ENCODE data around the gene TNP1.

TNP1 gene, protein sequence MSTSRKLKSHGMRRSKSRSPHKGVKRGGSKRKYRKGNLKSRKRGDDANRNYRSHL
- 0 reads per million in 4 experiments for total RNA-seq

DNA sequence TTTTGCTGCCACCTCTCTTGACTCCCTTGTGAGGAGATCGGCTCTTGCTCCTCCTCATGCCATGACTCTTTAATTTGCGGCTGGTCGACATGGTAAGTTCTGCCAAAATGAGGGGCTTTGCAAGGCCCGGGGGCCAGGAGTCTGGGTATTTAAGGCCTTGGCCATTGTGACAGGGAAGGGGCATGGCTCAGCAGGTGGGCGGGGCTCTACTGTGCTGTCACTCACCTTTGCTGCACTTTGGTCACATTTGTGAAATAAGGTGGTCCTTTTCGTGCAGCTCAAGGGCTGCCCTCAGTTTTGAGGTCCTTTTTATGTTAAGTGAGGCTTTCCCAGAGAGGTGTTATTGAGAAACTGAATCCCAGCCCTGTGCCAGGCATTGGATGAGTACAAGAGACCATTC lies at the start of gene TNP1:
Gene TNP1, minus strand, starts transcription at position 121 of the 400 bp plus-strand sequence. Its CDS starts 30 bp downstream, at position 91.
- no peak for DNase-seq

DNA sequence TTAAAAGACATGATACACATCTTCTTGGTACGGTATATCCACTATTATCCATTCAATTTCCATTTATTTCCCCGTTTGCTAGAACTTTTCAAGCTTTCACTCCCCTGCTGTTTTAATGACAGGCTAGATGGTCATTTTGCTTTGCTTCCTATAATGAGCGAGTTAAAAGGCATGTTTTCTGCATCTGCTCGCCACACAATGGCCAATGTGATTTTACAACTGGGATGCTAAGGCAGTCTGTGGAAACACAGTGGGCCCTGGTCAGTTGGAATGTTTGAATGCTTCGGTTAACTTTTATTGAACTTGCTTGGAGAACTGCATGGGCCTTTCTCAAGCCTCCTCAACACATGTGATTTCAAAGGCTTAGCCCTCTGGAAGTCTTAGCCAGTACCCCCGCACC lies 48.4 kb upstream of the TNP1 start:
- no peak for DNase-seq

DNA sequence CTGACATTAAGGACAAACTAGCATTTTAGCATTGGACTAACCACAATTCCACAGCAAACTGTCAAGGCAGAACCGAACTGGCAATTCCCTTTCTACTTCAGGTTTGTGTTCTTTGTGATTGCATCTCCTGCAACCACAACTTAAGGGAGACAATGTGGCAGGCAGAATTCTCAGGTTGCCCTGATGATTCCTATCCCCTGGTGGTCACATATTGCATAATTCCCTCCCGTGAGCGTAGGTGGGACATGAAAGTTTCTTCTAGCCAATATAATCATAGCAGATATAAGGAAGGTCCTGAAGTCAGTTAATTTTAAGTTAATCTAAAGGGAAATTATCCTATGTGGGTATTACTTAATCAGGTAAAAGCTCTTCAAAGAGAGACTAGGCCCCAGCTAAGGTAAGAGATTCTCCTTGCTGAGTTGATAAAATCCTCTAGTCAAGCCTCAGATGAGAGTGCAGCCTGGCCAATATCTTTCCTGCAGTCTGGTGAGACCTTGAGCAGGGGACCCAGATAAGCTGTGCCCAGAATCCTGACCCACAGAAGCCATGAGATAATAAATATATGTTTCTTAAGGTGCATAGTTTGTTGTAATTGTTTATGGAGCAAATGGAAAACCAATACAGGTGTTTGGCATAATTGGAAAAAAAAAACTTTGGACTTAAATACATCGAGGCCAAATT lies 45.9 kb upstream of the TNP1 start:
- DNase-seq: no peak

DNA sequence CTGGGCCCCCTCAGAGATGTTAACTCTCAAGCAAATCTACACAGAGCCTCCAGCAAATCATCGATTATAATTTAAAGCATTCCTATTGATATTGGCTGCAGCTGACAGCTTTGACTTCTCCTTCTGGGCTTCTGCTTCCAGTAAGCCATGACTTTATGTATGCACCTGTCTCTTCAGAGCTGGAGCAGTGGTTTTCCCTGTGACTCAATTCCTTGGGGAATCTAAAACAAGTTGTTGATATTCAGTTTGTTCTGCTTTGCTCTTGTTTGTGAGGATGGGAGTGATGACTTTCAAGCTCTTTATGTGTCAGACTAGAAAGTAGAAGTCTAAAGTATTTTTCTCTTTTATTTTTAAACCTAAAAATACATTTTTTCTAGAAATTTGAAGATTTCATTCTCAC lies 45.1 kb upstream of the TNP1 start:
- no peak for DNase-seq

DNA sequence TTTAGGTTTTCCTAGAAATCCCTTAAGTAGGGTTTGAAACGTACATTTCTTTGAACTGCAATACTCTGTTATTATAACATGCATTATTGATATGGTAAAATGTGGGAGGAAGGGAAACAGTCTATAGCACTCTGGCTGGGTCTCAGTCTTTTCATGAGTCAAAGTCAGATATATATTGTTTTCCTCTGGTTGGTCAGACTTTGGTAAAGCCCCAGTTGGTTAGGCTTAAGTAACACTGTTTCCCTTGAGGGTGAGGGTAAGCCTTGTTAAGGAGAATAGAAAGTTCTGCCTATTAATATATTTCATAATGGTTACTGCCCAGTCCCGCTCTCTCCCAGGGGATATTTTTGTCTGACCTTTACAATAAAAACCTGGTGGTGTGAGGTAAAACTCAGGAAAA lies 44.7 kb upstream of the TNP1 start:
- no peak for DNase-seq

DNA sequence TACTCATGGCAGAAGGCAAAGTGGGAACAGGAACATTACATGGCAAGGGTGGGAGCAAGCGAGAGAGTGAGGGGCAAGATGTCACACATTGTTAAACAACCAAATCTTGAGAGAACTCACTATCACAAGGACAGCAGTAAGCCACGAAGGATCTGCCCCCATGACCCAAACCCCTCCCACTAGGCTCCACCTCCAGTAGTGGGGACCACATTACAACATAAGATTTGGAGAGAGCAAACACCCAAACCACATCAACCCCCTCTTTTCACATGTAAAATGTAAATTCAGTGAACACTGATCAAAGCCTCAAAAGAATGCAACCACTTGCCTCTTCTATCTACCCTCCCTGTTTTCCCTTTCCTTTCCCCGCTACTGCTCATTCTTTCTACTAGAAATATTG lies 43.6 kb upstream of the TNP1 start:
- no peak for DNase-seq

DNA sequence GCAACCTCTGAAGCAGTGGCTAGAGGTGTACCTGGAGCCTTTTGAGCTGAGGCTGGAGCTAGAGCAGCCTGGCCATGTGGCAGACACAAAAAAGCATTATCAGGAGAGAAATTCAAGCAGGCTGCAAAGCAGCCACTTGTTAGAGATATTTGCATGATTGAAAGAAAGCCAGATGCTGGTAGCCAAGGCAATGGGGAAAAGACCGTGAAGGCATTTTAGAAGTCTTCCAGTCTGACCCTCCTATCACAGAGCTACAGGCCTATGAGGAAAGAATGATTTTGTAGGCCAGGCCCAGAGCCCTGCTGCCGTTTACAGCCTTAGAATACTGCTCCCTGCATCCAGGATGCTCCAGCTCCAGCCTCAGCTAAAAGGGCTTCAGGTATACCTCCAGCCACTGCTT lies 41.4 kb upstream of the TNP1 start:
- no peak for DNase-seq

DNA sequence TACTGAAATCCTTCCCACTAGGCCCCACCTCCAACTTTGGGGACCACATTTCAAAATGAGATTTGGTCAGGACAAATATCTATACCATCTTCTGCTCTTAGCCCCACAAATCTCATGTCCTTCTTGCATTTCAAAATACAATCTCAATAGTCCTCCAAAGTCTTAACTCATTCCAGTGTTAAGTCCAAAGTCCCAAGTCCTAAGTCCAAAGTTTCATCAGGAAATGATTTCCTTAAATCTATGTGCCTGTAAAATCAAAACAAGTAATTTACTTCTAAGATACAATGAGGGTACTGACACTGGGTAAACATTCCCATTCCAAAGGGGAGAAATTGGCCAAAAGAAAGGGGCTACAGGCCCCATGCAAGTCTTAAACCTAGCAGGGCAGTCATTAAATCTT lies 40.5 kb upstream of the TNP1 start:
- DNase-seq: no peak

DNA sequence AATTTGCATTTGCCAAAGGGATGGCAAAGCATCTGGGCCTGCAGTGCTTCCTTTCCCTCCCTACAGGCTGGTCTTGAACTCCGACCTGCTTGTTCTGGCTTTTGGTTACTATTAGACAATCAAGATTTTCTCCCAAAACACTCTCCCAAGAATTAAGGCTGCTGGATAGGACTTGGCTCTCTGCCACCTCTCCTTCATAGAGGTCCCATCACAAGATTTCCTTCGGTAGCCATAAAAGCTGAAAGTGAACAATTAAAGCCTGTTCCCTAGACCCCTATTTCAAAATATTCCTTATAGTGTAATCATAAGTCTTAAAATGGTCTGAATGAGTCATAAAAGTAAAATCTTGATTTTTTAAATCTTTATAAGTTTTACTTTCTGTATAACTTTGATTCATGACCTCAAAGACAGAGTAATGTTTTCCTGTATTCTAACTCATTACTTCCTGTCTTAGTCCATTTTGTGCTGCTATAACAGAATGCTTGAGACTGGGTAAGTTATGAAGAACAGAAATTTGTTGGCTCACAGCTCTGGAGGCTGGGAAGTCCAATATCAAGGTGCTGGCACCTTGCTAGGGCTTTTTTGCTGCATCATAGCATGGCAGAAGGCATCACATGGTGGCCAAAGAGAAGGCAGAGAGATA lies 37.8 kb upstream of the TNP1 start:
- no peak for DNase-seq

DNA sequence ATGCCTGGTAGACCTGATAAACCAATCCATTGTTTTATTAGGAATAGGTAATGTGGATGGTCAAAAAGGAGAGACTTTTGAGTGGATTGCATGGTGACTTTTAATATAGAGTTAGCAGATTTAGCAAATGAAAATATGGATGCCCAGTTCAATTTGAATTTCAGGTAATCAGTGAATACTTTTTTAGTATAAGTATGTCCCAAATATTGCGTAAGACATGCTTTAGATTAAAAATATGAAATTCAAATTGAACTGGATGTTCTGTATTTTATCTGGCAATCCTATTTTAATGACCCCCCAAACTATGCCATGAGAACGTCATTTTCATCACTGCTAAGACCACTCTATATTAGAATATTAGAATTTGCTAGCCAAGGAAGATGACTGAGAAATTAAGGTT lies 30.3 kb upstream of the TNP1 start:
- no peak for DNase-seq

DNA sequence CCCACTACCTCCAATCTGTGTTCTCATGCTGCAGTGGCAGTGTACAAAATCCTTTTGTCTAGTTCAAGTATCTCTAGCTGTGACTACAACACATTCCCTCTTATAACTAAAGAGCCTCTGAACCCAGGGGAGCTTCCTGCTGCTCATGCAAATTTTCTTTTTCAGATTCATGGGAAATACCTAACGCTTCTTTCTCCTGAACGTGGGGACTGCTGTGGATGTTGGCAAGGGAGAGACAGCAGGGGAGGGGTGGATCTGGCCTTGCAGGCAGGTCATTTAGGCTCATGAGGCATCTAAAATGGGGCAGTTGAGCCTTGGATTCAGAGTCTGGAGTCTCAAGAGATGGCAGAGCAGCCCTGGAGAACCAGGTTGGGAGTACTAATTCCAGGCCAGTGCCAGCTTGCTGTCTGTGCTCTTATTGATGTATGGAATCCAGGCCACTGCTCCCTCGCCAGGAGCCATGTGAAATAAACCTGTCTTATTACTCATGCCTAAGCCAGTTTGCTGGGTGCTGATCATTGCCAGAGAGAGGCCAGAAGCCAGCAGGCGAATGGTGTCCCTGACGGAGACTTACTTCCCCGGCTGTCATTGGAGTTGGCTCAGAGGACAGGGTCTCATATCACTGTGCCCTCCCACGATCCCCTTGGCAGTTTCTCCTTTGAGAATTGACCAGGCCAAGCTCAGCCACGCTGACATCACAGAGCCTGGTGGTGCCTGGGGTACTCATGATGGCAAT lies 29.2 kb upstream of the TNP1 start:
- no peak for DNase-seq

DNA sequence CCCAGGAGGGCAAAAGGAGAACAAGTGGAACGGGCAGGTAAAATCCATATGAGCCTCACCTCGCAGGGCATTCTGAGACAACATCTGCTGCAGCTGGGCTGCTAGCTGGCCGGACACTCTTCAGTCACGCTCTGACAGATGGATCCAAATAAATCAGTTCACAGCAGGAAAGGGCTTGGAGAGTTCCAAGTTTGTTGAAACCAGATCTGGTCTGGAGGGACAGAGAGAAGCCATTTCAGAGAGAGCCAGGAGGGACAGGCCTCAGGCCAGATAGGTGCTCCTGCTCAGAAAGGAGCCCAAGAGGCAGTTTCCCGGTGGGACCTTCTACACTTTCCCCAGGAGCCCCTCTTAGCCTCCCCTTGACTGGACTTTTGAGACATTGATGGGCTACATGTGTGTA lies 28.2 kb upstream of the TNP1 start:
- no peak for DNase-seq

DNA sequence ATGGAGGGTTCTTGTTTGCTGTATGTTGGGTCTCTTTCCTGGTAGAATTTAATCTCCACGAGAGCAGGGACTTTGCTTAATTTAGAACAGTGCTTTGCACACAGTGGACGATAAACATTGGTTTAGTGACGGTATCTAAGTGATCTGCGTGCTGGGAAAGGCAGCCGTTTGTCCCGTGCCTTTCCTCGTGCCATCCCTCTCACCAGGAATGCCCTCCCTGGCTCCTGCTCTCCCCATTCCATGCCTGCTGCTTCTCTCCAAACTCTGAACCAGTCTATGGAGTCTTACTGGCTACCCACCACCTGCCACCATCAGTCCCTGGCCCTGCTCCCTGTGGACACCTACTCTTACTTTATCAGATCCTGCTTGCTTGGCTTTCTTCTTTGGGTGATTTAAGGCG lies 27.3 kb upstream of the TNP1 start:
- no peak for DNase-seq

DNA sequence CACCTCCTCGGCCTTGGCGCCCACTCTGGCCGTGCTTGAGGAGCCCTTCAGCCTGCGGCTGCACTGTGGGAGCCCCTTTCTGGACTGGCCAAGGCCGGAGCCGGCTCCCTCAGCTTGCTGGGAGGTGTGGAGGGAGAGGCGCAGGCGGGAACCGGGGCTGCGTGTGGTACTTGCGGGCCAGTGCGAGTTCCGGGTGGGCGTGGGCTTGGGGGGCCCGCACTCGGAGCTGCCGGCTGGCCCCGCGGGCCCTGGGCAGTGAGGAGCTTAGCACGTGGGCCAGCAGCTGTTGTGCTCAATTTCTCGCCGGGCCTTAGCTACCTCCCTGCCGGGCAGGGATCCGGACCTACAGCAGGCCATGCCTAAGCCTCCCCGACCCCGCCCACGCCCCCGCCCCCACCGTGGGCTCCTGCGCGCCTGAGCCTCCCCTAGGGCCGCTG lies 25.3 kb upstream of the TNP1 start:
- DNase-seq: no peak

DNA sequence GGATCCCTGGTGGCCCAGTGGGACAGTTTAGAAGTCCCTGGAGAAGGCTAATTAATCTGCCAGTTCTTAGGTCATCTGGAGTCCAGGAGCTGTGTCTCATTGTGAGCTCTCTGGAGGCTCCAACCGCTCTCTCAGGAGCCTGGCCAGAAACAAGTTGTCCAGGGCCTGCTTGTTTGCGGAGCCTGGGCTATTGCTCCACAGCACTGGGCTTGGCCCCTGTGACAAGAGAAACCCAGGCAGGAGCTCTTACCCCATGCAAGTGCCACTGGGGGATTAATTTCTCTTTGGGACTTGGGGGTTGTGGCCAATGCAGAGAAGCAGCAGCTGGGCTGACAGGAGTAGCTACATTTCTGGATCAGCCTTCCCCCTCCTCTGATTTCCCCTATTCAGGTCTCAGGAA lies 24.5 kb upstream of the TNP1 start:
- DNase-seq: no peak

DNA sequence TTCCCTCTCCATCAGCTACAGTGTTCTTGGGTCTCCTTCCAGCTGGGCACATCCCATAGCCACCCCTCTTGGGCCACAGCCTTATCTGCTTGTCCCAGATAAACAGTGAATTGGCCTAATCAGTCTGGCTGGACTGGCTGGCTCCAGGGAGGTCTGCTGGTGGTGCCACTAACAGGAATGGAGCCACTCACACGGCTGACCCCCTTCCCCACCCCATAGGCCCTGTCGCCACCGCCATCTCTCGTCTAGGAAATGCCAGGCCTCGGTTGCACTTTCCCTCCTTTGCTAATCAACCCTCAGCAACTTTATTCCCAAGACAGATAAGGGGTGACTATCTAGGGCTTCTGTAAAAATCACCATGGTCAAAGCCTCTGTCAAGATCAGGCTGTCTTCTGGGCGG lies 23.0 kb upstream of the TNP1 start:
- DNase-seq: no peak

DNA sequence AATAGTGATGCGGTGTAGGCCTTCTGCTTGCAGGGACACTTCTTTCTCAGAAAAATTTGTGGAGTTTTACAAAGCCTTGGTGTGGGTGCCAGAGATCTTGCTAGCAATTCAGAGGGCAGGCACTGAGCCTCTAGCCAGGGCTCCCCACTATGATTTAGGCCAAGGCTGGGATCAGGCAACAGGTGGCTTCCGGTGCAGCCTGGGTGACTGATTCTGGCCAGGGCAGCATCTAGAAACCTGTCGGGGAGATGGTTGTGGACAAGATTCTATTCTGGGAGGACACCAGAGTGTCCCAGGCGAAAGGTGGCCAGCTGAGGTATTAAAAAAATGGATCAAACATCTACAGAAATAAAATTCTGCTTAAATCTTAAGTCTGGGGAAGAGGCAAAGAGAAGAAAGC lies 21.5 kb upstream of the TNP1 start:
- no peak for DNase-seq

DNA sequence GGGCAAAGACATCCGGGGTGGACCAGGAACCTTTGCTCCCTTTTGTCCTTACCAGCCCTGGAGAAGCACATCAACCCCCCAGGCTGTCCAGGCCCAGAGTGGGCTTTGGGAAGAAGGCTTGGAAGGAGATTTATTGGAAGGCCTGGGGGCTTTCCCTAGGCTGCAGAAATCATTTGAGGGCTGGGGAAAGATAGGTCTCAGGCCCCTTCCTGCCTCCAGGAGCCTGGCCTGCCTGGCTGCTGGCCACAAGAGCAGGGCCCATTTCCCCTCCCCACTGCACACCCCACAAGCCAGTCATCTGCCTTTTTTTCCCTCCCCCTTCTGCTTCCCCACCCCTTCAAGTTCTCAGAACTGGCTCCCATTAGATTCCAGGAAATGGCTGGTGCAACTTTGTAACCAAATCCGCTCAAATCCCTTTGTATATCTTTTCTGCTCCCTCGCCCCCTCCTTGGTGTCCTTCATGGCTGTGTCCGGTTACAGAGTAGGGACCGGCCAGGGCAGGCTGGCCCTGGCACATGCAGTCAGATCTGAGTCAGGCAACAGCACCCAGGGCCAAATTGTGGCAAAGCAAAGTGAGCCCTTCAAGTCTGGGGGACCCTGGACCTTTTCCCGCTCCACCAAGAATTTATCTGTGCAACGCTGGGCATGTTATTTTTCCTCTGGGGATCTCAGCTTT lies 20.8 kb upstream of the TNP1 start:
- DNase-seq: no peak

DNA sequence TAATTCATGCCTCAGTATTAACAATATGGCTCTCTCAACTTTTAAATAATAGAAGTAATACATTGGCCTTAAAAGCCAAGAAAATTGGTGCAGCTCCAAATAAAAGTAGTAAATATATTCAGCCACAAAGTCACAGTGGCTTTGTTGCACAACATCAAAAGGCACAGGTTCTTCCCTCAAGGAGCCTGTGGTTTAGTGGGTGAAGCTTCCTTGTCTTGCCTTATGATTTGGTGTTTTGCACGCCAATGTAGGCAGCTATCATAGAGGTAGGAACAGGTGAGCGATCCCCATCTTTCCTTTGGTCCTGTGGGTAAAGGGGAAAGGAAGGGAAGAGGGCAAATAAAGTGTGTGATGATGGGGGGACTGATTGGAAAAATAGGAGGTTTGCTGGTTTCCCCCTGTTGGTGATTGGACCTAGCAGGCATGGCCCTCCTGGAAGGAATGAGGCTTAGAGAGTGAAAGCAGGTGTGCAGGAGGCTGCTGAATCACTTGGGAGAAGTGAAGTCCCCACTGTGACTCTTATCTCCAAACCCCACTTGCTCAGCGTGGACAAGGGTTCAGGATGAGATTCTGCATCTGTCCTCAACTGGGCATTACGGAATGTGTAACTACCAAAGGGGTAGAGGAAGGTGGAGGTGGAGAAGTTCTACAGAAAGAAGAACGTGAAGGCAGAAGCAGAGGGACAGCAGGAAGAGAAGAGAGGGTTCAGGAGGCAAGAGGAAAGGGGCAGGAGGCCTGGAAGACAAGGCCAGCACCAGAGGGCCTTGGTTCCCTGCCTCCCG lies 20.1 kb upstream of the TNP1 start:
- DNase-seq: no peak

DNA sequence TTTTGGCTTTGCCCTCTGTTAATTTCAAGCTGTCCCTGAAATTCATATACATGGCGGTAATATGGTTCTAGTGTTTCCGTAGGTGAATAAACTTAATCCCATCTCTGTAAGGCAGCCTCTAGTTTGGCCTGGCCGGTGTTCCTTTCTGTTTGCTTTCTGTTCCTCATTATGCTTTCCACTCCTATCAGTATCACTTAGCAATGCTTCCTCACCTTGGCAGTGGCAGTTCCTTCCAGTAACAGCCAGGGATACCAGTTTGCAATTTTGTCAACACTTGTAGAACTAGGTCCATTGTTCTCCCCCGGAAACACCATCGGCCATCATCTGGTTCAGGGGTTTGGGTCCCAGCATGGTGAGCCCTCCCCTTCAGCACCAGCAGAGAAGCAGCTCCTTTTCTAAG lies 18.2 kb upstream of the TNP1 start:
- DNase-seq: no peak

DNA sequence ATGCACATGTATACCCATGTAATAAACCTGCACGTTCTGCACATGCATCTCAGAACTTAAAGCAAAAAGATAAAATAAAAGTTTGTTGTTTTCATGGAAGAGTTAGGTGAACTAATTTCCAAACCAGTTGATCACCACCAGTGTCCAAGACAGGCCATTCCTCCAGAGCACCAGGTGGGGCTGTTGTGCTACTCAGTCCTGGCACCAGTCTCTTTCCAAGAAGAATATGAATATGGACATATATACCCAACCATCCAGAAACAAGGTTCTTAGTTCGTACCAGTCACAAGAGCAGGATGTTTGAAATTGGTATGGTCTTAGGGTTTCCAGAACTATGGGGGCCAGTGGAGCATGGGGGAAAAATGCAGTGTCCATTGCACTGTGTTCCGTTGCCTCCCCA lies 17.2 kb upstream of the TNP1 start:
- DNase-seq: no peak

DNA sequence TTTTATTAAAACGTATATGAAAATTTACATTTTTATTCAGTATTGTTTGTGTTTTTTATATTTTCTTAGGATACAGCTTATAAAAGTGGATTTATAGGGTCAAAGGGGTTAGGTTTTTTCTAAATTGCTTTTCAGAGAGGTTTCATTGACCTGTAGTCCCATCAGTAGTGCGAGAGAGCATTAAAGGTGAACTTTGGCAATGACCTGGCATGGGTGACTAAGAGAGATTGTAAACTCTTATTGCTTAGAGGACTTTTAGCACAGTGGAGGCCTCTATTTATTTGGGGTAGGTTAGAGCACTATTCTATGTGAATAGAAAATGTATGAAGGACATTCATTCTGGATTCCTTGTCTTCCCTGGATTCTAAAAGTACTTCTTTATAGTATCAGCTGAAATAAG lies 16.0 kb upstream of the TNP1 start:
- DNase-seq: no peak

DNA sequence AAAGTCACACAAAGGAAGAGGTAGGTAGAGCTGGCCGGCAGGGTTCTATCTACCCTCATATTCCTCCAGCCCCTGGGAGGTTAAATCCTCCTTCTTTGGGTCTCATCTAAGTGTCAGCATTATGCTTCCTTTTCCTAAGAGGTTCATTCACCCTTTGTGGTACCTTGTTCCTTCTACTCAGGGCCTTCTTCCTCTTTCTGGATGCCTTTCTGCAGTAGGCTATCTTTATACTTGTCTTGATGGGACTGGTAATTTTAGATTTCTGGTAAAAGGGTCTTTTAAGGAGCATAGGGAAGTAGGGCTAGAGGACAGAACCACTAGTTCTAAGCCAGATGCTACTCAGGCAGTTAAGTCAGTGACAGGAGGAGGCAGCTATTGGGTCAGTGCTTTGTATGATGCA lies 13.7 kb upstream of the TNP1 start:
- DNase-seq: no peak

Data from effector CD8-positive, alpha-beta T cell (primary cell).